ENCODE data around the gene FARS2.

FARS2 gene

DNA sequence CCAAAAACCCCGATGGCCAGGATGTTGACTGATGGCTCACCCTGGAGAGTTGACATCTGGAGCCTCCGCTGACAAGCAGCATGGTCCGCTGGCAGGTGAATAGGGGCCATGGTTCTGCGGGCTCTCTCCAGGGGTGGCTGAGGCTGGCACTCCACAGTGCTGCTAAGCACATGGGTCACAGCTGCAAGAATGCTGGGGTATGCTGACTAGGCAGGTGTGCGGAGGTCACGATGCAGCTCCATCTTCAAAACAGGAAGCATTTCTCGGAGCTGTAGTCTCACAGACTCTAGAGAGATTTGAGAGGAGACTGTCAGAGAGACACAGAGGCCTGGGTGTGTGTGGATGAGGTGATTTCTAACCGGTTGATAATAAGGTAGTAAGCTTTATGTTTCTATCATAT, 403.9 kb downstream of the FARS2 start:
- Mint-ChIP-seq H3K4me3 (peak overlapping the region; percentile 51), H3K27me3 (no peaks in the 10 kb centered on the region), H3K4me1 (peaks cover 25% of the 10 kb centered on the region), H3K27ac (peak overlapping the region; percentile 87), H3K9me3 (no peaks in the 10 kb centered on the region), H3K36me3 (no peaks in the 10 kb centered on the region)
- ATAC-seq (ENCODE audit: low read depth) (peak; percentile 98), DNase-seq (ENCODE audit: low spot score in 2 of 2) (peak; percentile 33 to 37)

- H3K27me3 Mint-ChIP-seq, result no peaks in the 10 kb centered on the region
- H3K27ac Mint-ChIP-seq, result peak overlapping the region; percentile 87
- ATAC-seq (ENCODE audit: low read depth), result no peak
- peaks cover 25% of the 10 kb centered on the region for H3K4me1 Mint-ChIP-seq
- no peak for DNase-seq (ENCODE audit: low spot score in 2 of 2)
- H3K9me3 Mint-ChIP-seq, result no peaks in the 10 kb centered on the region
- no peaks in the 10 kb centered on the region for H3K36me3 Mint-ChIP-seq
- H3K4me3 Mint-ChIP-seq, result no peak overlapping the region
Measured at GRCh38 chr6:5665667-5666066, 404.4 kb downstream of the FARS2 start.

GRCh38 chr6:5666695-5667094, 405.4 kb downstream of the FARS2 start:
- H3K27ac Mint-ChIP-seq, result no peak overlapping the region

GRCh38 chr6:5667737-5668136, 406.4 kb downstream of the FARS2 start:
- Mint-ChIP-seq H3K4me3 (no peak overlapping the region), H3K36me3 (no peaks in the 10 kb centered on the region), H3K27ac (peak overlapping the region; percentile 68), H3K27me3 (no peaks in the 10 kb centered on the region), H3K9me3 (no peaks in the 10 kb centered on the region), H3K4me1 (peaks cover 23% of the 10 kb centered on the region)
- ATAC-seq (ENCODE audit: low read depth) (no peak), DNase-seq (ENCODE audit: low spot score in 2 of 2) (no peak)

More at GRCh38 chr6:5666695-5667094, 405.4 kb downstream of the FARS2 start:
- Mint-ChIP-seq H3K9me3 (no peaks in the 10 kb centered on the region), H3K4me1 (peaks cover 22% of the 10 kb centered on the region), H3K36me3 (no peaks in the 10 kb centered on the region), H3K4me3 (no peak overlapping the region), H3K27me3 (no peaks in the 10 kb centered on the region)
- DNase-seq (ENCODE audit: low spot score in 2 of 2) (no peak), ATAC-seq (ENCODE audit: low read depth) (no peak)

DNA sequence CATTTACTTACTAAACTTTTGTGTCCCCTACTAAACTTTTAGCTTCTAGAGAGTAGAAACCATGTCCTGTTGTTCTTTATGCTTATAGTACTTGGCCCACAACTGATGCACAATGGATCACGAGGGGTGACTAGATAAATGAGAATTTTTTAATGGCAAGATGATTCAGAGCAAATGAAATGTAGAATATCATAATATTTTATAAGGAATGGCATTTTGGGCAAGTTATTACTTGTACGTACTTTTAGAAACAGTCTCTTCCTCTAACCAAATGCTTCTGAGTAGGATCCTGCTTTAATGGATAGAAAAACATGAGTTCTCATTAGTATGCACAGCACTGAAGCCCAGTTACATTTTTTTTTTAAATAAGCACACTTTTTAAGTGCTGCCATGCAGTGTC, 409.1 kb downstream of the FARS2 start:
- no peaks in the 10 kb centered on the region for H3K9me3 Mint-ChIP-seq

GRCh38 chr6:5670811-5671561, 409.7 kb downstream of the FARS2 start:
- DNase-seq (ENCODE audit: low spot score in 2 of 2), result no peak
- ATAC-seq (ENCODE audit: low read depth), result peak; percentile 82
- no peaks in the 10 kb centered on the region for H3K36me3 Mint-ChIP-seq
- H3K9me3 Mint-ChIP-seq, result no peaks in the 10 kb centered on the region
- peak overlapping the region; percentile 83 for H3K27ac Mint-ChIP-seq
- H3K27me3 Mint-ChIP-seq, result no peaks in the 10 kb centered on the region
- no peak overlapping the region for H3K4me3 Mint-ChIP-seq
- H3K4me1 Mint-ChIP-seq, result peaks cover 12% of the 10 kb centered on the region

More for the DNA sequence above, 409.1 kb downstream of the FARS2 start:
- DNase-seq (ENCODE audit: low spot score in 2 of 2) (no peak), ATAC-seq (ENCODE audit: low read depth) (no peak)
- no peaks in the 10 kb centered on the region for H3K36me3 Mint-ChIP-seq
- H3K4me1 Mint-ChIP-seq, result peaks cover 12% of the 10 kb centered on the region
- H3K4me3 Mint-ChIP-seq, result no peak overlapping the region
- peak overlapping the region; percentile 83 for H3K27ac Mint-ChIP-seq
- no peaks in the 10 kb centered on the region for H3K27me3 Mint-ChIP-seq

DNA sequence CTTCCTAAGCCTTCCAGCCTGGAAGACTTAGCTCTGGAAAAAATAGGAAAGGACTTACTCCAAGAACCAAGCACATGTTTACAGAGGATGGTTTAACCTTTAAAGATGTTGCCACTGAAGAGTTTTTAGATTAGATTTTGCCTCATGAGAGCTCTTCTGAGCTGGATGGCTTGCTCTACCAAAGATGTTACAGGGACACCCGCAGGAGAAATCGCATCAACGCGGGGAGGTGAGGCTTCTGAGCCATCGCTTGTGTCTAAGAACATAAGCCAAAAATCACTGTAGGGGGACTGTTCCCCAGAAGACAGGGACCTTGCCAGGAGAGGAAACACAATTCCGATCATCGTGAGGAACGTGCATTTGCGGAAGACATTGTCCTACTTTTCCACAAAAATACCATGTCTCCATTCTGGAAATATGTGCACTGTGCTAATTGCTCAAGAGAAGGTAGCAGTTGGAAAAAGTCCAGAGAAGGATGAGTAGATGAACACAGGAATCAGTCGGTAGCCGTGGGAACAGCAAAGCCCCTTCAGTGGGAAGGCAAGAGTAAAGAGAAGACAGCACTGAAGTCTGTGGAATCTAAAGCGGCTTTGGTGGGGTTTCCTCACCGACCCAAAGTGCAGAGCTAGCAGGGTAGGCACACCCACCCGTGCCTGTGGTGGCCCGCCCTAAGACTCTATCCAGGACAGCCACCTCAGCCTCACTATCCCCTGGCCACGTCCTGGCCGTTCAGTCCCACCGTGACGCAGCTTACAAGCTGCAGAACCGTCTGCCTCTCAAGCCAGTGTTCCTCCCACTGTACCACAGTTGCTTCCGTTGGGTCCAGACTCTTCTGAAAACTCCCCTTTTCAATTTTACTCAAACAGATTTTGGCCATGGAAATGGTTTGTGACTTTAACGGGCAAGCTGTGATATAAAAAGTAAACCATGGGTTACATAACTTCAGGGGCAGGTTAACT, 410.6 kb downstream of the FARS2 start:
- Mint-ChIP-seq H3K36me3 (no peaks in the 10 kb centered on the region), H3K4me1 (peaks cover 9% of the 10 kb centered on the region), H3K9me3 (no peaks in the 10 kb centered on the region), H3K4me3 (no peak overlapping the region), H3K27ac (peak overlapping the region; percentile 83), H3K27me3 (no peaks in the 10 kb centered on the region)
- no peak for ATAC-seq (ENCODE audit: low read depth)
- no peak for DNase-seq (ENCODE audit: low spot score in 2 of 2)

DNA sequence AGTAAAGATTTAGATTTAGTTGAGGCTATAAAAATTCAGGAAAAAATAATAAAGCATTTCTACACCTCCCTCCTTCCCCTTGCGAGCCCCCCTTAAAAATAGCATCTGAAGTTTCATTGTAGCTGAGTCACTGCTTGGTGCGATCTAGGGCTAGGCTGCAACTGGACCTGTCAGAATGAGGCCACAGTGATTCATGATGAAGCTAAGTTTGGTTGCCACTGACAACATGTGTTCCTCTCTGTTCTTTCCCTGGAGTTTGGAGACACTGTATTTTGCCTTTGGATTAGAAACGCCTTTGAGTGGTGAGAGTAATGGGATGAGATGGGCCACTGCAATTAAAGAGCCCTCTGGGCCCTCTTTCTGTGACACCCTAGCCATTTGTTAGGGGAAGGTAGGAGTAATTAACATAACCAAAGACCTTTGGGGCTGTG, 411.3 kb downstream of the FARS2 start:
- no peak for DNase-seq (ENCODE audit: low spot score in 2 of 2)
- no peaks in the 10 kb centered on the region for H3K27me3 Mint-ChIP-seq
- H3K4me3 Mint-ChIP-seq, result no peak overlapping the region
- no peak for ATAC-seq (ENCODE audit: low read depth)
- H3K27ac Mint-ChIP-seq, result no peak overlapping the region
- no peaks in the 10 kb centered on the region for H3K9me3 Mint-ChIP-seq
- peaks cover under 1% of the 10 kb centered on the region for H3K36me3 Mint-ChIP-seq
- H3K4me1 Mint-ChIP-seq, result peaks cover 9% of the 10 kb centered on the region

DNA sequence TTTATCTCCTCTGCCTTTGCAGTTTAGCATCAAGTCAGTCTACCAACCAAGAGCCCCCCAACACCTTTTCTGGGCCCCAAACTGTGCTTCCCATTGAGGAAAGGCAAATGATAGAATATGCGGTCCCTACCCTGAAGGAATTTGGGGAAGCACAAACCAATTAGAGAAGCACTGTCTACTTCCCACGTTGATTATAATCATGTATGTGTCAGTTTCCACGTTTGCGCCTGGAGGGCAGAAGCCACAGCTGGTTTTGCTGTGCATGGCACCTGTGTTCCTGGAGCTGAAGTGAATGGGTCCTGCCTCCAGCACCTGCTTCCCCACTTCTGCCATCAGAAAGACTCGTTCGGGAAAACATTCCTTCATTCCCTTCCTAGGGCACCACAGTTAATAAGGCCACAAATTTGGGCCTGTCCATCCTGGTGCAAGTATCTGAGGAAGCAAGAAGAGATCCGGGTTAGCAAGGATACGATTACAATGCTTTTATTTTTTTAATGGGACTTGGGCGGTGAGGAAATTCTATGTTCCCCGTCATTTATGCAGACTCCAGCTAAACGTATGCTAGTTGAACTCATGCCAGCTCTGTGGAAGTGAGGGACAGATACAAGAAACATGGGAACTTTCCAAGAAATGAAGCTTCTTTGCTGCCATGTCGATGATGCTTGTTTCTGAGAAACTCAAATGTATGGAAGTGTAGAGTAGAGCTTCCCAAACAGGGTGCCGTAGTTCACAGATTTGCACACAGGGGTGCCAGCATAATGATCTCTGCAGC, 411.9 kb downstream of the FARS2 start:
- no peaks in the 10 kb centered on the region for H3K27me3 Mint-ChIP-seq
- no peaks in the 10 kb centered on the region for H3K9me3 Mint-ChIP-seq
- no peak overlapping the region for H3K27ac Mint-ChIP-seq
- DNase-seq (ENCODE audit: low spot score in 2 of 2), result no peak
- no peak overlapping the region for H3K4me3 Mint-ChIP-seq
- peaks cover 3% of the 10 kb centered on the region for H3K36me3 Mint-ChIP-seq
- H3K4me1 Mint-ChIP-seq, result peaks cover 11% of the 10 kb centered on the region
- no peak for ATAC-seq (ENCODE audit: low read depth)

DNA sequence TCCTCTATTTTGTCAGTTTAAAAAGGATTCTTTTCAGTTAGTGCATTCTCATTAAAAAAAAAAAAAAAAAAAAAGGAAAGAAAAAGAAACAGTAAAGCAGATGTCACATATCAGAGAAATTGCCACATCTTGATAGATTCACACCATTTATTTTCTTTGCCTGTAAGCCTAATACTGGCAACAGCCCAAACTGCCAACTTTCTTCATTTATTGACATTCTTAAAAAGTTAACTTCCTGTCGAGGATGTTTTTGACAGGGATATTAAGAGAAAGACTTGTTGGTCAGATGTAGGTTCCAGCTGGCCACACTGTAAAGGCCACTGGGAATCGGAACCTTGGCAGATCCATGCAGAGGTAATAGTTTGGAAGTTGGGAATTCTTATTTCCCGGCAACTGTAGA, 412.8 kb downstream of the FARS2 start:
- no peak overlapping the region for H3K4me3 Mint-ChIP-seq
- peaks cover 3% of the 10 kb centered on the region for H3K36me3 Mint-ChIP-seq
- no peak for DNase-seq (ENCODE audit: low spot score in 2 of 2)
- H3K27me3 Mint-ChIP-seq, result no peaks in the 10 kb centered on the region
- peaks cover 11% of the 10 kb centered on the region for H3K4me1 Mint-ChIP-seq
- no peak overlapping the region for H3K27ac Mint-ChIP-seq
- H3K9me3 Mint-ChIP-seq, result no peaks in the 10 kb centered on the region
- ATAC-seq (ENCODE audit: low read depth), result no peak

DNA sequence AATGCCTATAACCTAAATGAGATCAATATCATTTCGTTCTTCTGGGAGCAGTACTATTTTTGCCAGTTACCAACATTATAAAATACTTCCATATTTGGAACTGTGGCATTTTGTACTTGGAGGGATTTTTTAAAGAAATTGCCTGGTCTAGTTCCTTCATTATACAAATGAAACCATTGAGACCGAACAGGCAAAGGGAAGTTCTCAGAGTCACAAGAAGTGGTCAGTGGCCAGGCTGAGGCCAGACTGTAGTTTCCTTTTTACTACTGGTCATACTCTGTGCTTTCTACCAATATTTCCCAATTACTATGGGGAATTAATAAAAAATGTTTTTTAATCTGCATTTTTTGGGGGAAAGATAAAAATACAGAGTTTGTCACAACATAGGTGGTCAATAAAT, 413.4 kb downstream of the FARS2 start:
- H3K4me1 Mint-ChIP-seq, result peaks cover 17% of the 10 kb centered on the region
- H3K9me3 Mint-ChIP-seq, result no peaks in the 10 kb centered on the region
- ATAC-seq (ENCODE audit: low read depth) (no peak), DNase-seq (ENCODE audit: low spot score in 2 of 2) (no peak)
- H3K36me3 Mint-ChIP-seq, result peaks cover 3% of the 10 kb centered on the region
- no peak overlapping the region for H3K4me3 Mint-ChIP-seq
- no peaks in the 10 kb centered on the region for H3K27me3 Mint-ChIP-seq
- no peak overlapping the region for H3K27ac Mint-ChIP-seq

DNA sequence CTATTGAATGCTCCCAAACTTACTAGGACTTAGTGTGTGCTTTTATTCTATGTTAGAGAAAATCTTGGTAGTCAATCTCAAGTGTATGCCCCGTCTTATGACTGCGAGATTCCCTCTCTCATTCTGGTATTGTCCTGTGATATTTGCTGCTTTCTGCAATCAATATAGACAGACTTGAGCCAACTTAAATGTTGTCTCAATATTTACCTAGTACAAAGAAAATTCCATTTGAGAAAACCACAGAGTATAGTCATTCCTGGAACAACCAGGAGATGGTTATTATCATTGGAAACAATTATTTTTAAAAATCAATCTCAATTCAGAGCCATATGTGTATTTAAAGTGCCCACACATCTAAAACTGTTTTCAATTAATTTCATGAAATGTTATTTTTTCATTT, 415.4 kb downstream of the FARS2 start:
- DNase-seq (ENCODE audit: low spot score in 2 of 2) (no peak), ATAC-seq (ENCODE audit: low read depth) (no peak)
- Mint-ChIP-seq H3K27ac (no peak overlapping the region), H3K4me3 (no peak overlapping the region), H3K27me3 (no peaks in the 10 kb centered on the region), H3K9me3 (no peaks in the 10 kb centered on the region), H3K36me3 (peaks cover 3% of the 10 kb centered on the region), H3K4me1 (peaks cover 26% of the 10 kb centered on the region)

DNA sequence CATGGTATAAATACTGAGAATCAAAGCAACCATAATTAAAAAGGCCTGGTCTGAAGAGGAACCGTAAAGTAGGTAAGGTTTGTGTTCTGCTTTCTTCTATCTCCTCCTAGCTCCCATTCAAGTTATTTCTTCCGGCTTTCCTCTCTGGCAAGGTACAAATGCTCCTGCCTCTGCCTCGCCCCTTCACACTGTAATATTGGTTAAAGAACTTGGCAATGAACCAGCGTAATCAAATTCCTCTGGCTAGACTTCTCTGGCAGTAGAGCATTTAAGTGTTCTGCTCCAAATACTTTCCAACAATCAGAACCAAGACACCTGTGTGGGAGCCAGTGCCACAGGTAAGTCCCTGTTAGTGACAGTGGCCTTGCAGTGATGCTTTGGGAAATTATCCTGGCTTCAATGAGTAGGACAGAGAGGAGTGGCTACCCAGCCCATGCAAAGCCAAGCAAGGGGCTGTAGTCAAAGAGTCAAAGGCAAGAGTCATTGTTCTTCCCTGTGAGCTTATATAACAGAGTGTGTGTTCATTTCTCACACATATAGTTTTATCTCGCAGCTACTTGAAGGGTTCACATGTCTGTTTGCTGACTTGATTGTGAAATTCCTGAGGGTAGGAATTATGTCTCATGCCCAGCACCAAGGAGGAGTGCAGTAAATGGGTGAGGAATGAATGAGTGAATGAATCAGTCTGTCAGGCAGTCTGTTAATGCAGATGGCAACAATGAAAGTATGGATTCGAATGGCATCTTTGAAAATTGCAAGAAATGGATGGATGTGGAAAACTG, 416.1 kb downstream of the FARS2 start:
- DNase-seq (ENCODE audit: low spot score in 2 of 2) (no peak), ATAC-seq (ENCODE audit: low read depth) (no peak)
- H3K4me3 Mint-ChIP-seq, result no peak overlapping the region
- H3K4me1 Mint-ChIP-seq, result peaks cover 25% of the 10 kb centered on the region
- no peaks in the 10 kb centered on the region for H3K9me3 Mint-ChIP-seq
- no peaks in the 10 kb centered on the region for H3K27me3 Mint-ChIP-seq
- H3K36me3 Mint-ChIP-seq, result peaks cover 3% of the 10 kb centered on the region
- H3K27ac Mint-ChIP-seq, result no peak overlapping the region

Measured in memory B cell (primary cell).